ENCODE results near the gene PKN3. TPM values are rescaled to one million over a fixed set of nuclear protein-coding genes. Genes with fewer than 3 reads are reported as not detected.

Gene PKN3
- total and polyA plus RNA-seq, 9 of the 15 experiments (the other 6 are each of a cell fraction or from before 2014, with no cell fraction given), result 0.82 to 49.2 (median 19.7) TPM

DNA sequence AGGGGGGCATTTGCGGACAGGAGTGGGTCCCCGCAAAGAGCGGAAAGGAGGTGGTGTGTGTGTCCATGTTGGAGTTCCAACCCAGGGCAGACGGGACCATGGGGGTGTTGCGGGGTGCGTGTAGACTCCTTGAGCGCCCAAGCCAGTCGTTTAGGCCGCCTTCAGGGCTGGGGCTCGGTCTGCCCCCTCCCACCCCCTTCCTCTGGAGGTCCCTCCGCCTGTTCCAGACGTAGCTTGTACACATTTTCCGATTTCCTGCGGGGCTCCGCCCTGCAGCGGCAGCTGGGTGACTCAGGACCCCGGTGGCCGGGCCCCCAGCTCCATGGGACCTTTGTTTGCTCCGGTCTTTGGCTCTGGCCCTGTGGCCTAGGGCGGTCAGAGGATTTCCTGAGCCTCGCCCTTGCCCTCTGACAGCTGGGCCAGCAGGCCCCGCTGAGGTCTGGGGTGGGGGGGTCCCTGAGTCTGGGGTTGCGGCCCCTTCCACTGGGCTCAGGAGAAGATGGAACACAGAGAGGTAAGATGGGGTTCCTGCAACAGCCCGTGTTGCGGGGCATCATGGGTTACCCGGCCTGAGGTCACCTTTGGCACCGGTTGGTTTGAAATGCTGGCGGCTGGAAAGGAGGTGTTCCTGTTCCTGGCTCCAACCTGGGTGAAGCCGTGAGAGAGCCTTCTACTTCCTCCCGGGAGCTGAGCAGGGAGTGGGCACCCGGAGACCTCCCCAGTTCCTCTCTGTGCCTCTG is 1.5 kb downstream of the PKN3 start:
- peaks cover 24% of the 10 kb centered on the region for H3K79me2 ChIP-seq (ENCODE audit: control insufficient read depth, insufficient read depth, low read length)
- peak overlapping the region; percentile 82 for H3K4me2 ChIP-seq (ENCODE audit: insufficient read depth, low read length)
- H4K20me1 ChIP-seq (replicated peaks; ENCODE audit: control insufficient read depth, insufficient read depth, low read length), result no peaks in the 10 kb centered on the region
- H3K9me1 ChIP-seq (ENCODE audit: control insufficient read depth, insufficient read depth, low read length), result no peaks in the 10 kb centered on the region
- peaks cover 9 to 43% of the 10 kb centered on the region in 2 experiments for H3K4me1 ChIP-seq (replicated peaks in 1 of 2; ENCODE audit: control insufficient read depth in 2 of 2, insufficient read depth in 2 of 2, low read length in 2 of 2)
- BruUV-seq (replicated peaks), result TSS peak; percentile 45
- peak overlapping the region; percentile 93 for H2AFZ ChIP-seq (ENCODE audit: low read depth, low read length)
- DNase-seq (ENCODE audit: extremely low read depth in 1 of 4, low spot score in 3 of 4) (peak; percentile 36 to 62 (median 52)), FAIRE-seq (no peak), ATAC-seq (no peak; the same call in 2 of the 3 replicates)
- WGBS (ENCODE audit: insufficient coverage, low coverage, missing lambda C conversion rate), result 43% methylated on average over 25 of the region's 31 CpGs
- peak overlapping the region; percentile 87 to 96 for H3K9ac ChIP-seq (ENCODE audit: insufficient read depth in 1 of 2, low read depth in 2 of 2, low read length in 2 of 2)
- ChIA-PET POLR2A (interaction anchor here (0.6 to 2.3 kb wide), 3 partner anchors 8 to 261 kb away, joined by 3 to 9 read pairs (median 3); no protein-coding TSS in a partner anchor), CTCF (ENCODE audit: low intra/inter-chr PET ratio) (interaction anchor here (0.6 kb wide), 1 partner anchor 1134 kb away, joined by 3 read pairs; no protein-coding TSS in a partner anchor)
- H3K27me3 ChIP-seq (ENCODE audit: control insufficient read depth in 2 of 2, insufficient read depth in 2 of 2, low read length in 2 of 2), result no peaks in the 10 kb centered on the region
- intact Hi-C loops (cut with micrococcal nuclease), result loop anchor here (5.0 kb wide), 1 partner anchor 56 kb away; no protein-coding TSS in a partner anchor
- peak overlapping the region; percentile 71 for H3K27ac ChIP-seq (ENCODE audit: extremely low read depth, low read depth, low read length)
- H3K9me3 ChIP-seq (replicated peaks; ENCODE audit: control insufficient read depth, insufficient read depth, low read depth, low read length), result no peaks in the 10 kb centered on the region
- H3K36me3 ChIP-seq (ENCODE audit: control insufficient read depth, insufficient read depth, low read length), result peaks cover 41% of the 10 kb centered on the region; the same call in 2 of the 3 replicates
- peak overlapping the region; percentile 69 for H3K4me3 ChIP-seq
- in situ Hi-C loops (cut with MboI), result no loop called here
- 0 out of 4 replicates have a peak, but pooled peaks of 1 of the 2 experiments have one; percentile 40 for TF ChIP-seq KDM4B (IDR thresholded peaks at IDR 0.05; ENCODE audit: borderline replicate concordance in 2 of 2, low read depth in 1 of 2)
- no peak for TF ChIP-seq ILK (tag; IDR thresholded peaks at IDR 0.05; ENCODE audit: borderline replicate concordance, low read depth)
- peak; percentile 59; the same call in 1 of the 2 replicates for TF ChIP-seq ZBTB7A (IDR thresholded peaks at IDR 0.05; ENCODE audit: borderline replicate concordance, control insufficient read depth, low read depth, low read length)
- 0 out of 2 replicates have a peak, but pooled peaks have one; percentile 17 for TF ChIP-seq ERF (CRISPR knock-in tag; IDR thresholded peaks at IDR 0.05)
- peak; percentile 46; the same call in 1 of the 2 replicates for TF ChIP-seq GABPB1 (CRISPR knock-in tag; IDR thresholded peaks at IDR 0.05)
- no peak for TF ChIP-seq SRSF1 (IDR thresholded peaks at IDR 0.05; ENCODE audit: low read depth, low read length)
- TF ChIP-seq ATF1 (CRISPR knock-in tag; IDR thresholded peaks at IDR 0.05), result no peak
- no peak for TF ChIP-seq ATF1 (tag; IDR thresholded peaks at IDR 0.05)
- no peak for TF ChIP-seq ZNF174 (CRISPR knock-in tag; IDR thresholded peaks at IDR 0.05)
- 0 out of 2 replicates have a peak, but pooled peaks have one; percentile 5 for TF ChIP-seq SPI1 (IDR thresholded peaks at IDR 0.05; ENCODE audit: borderline replicate concordance, low read depth, low read length)
- TF ChIP-seq TEAD1 (CRISPR knock-in tag; IDR thresholded peaks at IDR 0.05), result 0 out of 4 replicates have a peak, but pooled peaks of 1 of the 2 experiments have one; percentile 8
- no peak for TF ChIP-seq BRD4 (IDR thresholded peaks at IDR 0.05)
- no peak for TF ChIP-seq JUND (IDR thresholded peaks at IDR 0.05; ENCODE audit: borderline replicate concordance, low read depth, low read length)
- TF ChIP-seq JUND (tag; IDR thresholded peaks at IDR 0.05; ENCODE audit: borderline replicate concordance, low read depth, low read length), result no peak
- no peak for TF ChIP-seq L3MBTL2 (IDR thresholded peaks at IDR 0.05)
- no peak for TF ChIP-seq TRIM28 (IDR thresholded peaks at IDR 0.05)
- TF ChIP-seq EGR1 (conservative IDR thresholded peaks at IDR 0.05), result 0 out of 2 replicates have a peak, but pooled peaks have one; percentile 1
- TF ChIP-seq POLR2A (conservative IDR thresholded peaks at IDR 0.05), result 0 out of 2 replicates have a peak, but pooled peaks have one; percentile 5

Data from K562 (cell line).